ENCODE results near the gene ADPRHL1.

DNA sequence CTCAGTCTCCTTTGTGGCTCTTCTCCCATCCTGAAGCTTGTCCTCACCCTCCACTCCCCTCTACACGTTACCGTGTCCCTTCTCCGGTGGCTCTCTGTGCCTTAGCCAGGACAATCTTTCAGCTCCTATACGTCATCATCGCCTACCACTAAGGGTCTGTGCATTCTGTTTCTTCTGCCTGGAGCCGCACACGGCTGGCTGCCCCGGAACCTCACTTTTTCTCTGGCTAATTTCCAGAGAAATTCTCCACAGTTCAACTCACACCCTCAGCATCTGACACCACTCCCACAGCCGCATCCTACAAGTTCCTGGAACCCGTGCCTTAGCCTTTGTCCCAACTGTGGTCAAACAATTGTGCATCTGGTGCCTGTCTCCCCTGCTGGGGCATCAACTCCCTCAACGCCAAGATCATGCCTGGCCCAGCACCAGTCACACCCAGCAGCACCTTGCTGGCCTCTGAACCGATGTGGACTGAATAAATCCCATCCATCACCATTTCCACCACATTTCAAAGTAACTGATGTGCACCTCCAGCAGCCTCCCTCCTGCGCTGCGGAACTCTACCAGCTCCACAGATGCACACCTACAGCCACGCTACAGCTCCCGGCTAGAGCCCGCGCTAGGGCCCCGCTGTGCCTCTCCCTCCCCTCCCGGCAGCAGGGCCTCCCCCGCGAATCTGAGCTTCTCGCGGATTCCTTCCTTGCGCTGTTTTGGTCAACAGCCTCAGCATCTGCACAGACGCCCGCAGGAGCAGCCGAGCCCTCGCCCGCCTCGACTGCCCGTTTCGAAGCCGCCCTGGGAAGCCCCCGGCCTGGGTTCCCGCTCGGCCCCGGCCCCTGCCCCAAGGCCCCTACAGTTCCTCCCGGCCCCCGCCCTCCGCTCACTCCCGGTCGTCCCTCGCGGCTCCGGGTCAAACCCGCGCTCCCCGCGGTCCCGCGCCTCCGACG, 36.5 kb upstream of the ADPRHL1 start:
- no peak for TF ChIP-seq GABPA (IDR thresholded peaks at IDR 0.05 in 1 of 2, conservative IDR thresholded peaks at IDR 0.05 in 1 of 2)
- TF ChIP-seq FOXA1 (IDR thresholded peaks at IDR 0.05) = no peak
- TF ChIP-seq, protein P1, sequence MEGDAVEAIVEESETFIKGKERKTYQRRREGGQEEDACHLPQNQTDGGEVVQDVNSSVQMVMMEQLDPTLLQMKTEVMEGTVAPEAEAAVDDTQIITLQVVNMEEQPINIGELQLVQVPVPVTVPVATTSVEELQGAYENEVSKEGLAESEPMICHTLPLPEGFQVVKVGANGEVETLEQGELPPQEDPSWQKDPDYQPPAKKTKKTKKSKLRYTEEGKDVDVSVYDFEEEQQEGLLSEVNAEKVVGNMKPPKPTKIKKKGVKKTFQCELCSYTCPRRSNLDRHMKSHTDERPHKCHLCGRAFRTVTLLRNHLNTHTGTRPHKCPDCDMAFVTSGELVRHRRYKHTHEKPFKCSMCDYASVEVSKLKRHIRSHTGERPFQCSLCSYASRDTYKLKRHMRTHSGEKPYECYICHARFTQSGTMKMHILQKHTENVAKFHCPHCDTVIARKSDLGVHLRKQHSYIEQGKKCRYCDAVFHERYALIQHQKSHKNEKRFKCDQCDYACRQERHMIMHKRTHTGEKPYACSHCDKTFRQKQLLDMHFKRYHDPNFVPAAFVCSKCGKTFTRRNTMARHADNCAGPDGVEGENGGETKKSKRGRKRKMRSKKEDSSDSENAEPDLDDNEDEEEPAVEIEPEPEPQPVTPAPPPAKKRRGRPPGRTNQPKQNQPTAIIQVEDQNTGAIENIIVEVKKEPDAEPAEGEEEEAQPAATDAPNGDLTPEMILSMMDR (IDR thresholded peaks at IDR 0.05; ENCODE audit: low read depth, low read length, missing input control) = no peak
- TF ChIP-seq, protein P2, sequence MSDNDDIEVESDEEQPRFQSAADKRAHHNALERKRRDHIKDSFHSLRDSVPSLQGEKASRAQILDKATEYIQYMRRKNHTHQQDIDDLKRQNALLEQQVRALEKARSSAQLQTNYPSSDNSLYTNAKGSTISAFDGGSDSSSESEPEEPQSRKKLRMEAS (IDR thresholded peaks at IDR 0.05) = no peak
- no peak for TF ChIP-seq TAF1 (conservative IDR thresholded peaks at IDR 0.05)
- TF ChIP-seq, protein P3, sequence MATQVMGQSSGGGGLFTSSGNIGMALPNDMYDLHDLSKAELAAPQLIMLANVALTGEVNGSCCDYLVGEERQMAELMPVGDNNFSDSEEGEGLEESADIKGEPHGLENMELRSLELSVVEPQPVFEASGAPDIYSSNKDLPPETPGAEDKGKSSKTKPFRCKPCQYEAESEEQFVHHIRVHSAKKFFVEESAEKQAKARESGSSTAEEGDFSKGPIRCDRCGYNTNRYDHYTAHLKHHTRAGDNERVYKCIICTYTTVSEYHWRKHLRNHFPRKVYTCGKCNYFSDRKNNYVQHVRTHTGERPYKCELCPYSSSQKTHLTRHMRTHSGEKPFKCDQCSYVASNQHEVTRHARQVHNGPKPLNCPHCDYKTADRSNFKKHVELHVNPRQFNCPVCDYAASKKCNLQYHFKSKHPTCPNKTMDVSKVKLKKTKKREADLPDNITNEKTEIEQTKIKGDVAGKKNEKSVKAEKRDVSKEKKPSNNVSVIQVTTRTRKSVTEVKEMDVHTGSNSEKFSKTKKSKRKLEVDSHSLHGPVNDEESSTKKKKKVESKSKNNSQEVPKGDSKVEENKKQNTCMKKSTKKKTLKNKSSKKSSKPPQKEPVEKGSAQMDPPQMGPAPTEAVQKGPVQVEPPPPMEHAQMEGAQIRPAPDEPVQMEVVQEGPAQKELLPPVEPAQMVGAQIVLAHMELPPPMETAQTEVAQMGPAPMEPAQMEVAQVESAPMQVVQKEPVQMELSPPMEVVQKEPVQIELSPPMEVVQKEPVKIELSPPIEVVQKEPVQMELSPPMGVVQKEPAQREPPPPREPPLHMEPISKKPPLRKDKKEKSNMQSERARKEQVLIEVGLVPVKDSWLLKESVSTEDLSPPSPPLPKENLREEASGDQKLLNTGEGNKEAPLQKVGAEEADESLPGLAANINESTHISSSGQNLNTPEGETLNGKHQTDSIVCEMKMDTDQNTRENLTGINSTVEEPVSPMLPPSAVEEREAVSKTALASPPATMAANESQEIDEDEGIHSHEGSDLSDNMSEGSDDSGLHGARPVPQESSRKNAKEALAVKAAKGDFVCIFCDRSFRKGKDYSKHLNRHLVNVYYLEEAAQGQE (IDR thresholded peaks at IDR 0.05) = no peak
- TF ChIP-seq, protein P4, sequence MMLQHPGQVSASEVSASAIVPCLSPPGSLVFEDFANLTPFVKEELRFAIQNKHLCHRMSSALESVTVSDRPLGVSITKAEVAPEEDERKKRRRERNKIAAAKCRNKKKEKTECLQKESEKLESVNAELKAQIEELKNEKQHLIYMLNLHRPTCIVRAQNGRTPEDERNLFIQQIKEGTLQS (IDR thresholded peaks at IDR 0.05) = no peak
- TF ChIP-seq RXRA (IDR thresholded peaks at IDR 0.05) = no peak
